Activated gamma-delta T cell treated with anti-CD3 and anti-CD28 coated beads, Interleukin-2, amount 50 U/mL, for 16 hours (primary cell): ENCODE results near the gene ATOH8.

Source experiments
- DNase-seq: peaks from one replicate; pipeline ENCODE4 v3.0.0-alpha.2; 2020; ENCODE audit warnings: low read depth

The ATOH8 gene

DNA sequence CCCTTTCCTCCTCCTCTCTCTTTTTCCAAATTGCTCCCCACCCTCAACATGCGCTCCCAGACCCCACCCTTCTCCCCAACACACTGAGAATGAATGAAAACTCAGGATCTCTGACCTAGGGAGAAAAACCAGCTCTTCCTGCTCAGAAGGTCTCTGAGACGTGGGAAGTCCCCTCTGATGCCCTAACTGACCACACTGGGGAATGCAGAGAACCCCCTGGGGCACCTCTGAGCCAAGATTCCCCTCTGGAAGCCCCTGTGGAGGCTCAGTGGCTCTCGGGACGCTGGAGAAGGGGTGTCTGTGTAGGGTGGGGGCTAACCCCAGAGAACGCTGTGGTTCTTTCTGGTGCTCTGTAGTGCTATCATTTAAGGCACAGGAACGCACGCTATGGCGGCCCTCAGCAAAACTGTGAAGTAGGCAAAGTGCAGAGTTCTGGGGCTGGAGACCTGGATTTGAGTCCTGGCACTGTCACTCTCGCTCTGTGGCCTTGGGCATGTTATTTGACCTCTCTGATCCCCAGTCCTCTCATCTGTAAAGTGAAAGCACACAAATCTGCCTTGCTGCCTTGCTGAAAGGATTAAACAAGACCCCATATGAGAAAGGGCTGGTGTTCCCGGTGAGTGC is 17.1 kb downstream of the ATOH8 start:
- no peak for DNase-seq

DNA sequence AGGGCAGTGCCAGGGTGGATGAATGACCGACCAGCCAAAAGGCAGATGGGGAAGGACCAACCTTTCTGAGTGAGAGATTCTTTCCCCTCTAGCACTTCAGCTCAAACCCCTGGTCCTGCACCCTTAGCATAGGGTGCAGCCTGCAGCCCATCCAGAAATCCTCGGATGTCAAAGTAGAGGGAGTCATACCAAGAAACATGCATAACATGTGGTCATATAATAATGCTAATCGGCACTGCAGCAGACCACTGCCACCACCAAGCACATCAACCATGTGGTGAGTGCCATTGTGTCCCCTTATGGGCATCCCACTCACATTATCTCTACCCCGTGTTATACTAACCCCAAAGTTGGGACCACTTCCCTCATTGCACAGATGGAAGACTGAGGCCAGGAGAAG is 17.7 kb downstream of the ATOH8 start:
- no peak for DNase-seq

DNA sequence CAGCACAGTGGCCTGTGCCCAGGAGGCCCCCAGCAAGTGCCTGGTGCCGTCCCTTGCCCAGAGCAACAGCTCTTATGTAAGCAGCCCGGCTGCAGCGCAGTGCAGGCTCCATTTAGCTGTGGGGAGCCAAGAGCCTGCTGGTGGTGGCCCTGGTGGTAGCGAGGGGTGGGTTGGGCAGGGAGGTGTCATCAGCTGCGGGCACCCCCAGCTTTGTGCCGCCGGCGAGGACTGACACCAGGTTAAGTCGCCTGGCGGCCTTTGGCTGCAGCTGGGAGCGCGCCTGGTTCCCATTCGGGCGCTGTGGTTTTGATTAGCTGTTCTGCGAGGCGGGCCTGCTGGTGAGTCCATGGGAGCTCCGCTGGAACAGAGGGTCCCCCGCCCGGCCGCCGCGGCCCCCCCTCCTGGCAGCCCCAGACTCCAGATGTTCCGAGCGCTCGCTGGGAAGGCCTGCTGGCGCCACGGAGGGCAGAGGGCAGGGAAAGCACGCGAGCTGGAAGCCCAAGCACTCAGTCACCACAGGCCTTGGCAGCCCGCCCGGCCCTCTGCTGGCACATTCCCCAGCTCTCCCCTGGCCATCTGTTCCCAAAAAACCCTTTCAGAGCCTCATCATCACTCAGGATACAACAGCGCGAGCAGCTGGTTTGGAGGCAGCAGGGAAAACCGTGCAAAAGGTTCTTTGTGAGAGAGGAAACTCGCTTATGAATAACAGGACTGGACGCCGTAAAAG is 18.4 kb downstream of the ATOH8 start:
- no peak for DNase-seq

DNA sequence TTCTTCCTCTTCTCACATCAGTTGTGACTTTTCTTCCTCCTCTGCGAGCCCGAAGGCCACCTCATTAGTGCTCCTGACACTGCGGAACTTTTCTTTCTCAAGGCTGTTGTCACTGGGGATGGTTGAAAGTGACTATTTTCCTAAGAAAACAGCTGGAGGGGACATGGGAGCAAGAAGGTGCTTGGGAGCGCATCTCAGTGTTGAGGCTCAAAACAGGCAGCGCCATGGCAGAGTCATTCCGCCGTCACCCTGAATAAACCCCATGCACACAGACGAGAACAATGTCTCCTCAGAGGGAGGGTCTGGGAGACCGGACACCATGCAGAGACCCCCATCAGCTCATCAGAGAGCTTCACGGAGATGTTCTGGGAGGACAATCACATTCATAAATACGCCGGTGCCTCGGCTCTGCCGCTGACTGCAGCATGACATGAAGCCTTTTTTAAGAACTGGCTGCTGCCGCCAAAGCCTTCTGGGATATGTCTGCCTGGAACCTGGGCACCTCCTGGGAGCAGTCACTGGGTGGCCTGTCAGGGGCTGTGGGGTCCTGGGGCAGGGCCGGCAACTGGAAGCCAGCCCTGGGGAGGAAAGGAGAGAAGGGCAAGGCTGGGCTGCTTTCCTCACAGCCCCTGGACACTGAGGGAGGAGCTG is 19.2 kb downstream of the ATOH8 start:
- DNase-seq: no peak

DNA sequence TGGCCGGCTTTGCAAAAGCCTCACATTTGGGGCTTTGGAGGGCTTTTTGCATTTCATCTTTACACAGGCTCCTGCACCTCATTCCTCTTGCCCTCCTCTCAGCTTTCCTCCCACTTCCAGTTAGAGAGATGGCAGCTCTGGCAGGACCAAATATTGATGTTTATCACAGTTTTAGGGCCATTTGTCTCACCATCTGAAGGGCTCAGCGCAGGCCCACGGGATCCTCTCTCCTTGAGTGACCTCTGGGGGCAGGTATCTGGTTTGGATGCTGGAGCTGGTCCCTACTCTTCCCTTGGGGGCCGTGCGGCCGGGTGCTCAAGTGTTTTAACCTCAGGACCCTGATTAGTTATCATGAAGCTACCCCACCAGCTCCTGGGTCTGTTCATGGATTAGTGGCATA is 19.9 kb downstream of the ATOH8 start:
- DNase-seq: no peak

DNA sequence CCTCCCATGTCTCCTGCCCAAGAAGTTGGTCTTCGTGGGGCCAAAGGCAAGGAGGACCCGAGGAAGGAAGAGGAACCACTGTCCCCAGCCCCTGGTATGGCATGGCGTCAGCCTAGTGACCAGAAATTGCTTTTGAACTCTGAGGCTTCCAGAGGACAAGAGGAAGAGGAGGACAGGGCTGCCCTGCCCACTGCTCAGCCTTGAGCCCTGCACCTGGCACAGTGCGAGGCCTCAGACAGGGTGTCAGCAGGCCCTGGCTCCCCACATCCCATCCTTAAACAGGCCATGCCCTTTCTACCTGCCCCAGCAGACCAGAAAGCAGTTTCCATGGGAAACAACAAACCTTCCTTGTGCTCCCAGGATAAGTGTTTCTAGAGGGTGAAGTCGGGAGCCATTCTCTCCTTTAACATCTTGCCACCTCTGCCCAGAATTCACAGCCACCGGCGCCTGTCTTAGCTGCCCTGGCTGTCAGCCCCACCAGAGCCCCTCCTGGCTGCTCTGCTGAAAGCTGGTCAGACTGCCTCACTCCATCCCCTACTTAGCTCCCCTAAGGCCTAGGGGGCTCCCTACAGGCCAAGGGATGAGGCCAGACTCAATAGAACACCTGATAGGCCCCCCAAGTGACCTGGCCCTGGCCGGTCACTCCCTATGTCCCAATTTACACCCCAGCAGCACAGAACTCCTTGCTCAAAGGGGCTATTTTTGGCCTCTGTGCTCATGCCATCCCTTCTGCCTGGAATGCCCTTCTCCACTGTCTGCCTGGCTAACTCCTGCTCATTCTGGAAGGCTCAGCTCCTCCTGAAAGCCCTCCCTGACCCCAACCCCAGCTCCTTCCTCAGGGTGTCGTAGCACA is 20.6 kb downstream of the ATOH8 start:
- DNase-seq: no peak

DNA sequence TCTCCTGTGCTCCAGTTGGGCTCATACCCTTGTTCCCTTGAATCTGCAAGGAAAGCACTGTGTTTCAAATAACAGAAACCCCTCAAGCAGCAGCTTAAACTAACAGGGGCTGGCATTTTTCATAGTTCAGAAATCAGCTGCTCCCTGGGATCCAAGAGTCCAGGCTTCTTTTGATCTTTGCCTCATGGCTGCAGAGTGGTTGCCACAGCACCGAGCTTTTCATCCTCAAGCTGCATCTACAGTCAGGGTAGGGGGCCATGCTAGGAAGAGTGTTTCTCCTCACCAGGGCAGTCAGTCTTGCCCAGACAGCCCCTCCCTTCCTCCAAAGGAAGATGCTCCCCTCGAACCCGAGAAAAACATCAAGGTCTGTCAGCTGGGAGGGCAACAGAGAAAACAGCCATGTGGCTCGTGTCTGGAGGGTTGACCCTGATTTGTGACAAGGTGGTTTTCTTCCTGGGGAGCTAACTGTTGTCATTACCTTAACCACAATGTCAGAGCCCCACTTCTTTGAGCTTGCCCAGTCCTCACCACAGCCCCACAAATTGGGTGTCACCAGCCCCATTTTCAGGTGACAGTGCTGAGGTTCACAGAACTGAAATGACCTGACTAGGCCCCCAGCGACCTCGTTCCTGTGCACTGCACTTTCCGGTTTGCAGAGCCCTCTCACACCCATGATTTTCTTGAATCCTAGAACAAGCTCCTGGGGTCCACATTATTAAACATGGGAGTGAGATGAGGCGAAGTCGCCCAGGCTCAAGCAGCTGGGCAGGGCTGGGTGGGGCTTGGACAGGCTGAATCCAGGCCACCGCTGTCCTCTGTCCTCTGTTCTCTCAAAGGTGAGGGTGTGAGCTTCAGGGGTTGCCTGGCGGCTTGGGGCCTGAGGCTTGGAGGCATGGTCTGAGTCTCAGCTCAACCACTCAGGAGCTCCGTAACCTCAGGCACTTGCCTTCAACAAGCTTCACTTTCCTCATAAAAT is 21.9 kb downstream of the ATOH8 start:
- DNase-seq: no peak

DNA sequence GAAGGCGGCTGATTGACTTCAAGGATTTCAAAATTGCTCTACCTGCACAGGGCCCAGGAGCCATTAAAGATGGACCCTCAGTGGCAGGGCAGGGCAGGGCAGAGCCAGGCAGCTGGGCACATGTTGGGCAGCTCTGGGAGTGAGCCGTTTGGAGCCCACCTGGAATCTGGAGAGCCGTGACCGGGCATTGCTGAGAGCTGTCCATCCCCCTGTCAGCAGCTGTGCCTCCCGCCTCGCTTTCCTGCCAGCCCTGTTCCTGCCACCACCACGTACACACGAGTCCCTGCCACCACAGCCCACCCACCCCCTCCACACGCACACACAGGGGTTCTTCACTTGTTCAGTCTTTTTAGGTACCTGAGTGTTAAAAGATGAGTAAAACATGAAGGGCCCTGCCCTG is 22.9 kb downstream of the ATOH8 start:
- no peak for DNase-seq

DNA sequence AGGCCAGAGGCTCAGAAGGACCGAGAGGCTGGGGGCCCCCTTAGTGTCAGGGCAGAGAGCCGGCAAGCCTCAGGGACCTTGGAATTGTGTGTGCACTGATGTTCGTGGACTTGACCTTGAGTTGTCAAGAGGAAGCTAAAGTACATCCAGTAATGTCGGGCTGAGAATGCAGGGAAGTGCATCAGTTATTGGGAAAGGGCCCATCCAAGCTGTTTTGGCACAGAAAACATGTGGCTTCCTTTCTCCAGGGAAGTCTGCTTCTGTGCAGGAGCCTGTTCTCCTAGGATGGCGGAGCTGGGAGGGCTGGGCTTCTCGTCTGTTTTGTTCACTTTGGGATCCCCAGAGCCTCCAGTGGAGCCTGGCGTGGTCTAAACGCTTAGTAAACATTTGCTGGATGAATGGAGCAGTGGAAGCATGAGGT is 23.7 kb downstream of the ATOH8 start:
- no peak for DNase-seq

DNA sequence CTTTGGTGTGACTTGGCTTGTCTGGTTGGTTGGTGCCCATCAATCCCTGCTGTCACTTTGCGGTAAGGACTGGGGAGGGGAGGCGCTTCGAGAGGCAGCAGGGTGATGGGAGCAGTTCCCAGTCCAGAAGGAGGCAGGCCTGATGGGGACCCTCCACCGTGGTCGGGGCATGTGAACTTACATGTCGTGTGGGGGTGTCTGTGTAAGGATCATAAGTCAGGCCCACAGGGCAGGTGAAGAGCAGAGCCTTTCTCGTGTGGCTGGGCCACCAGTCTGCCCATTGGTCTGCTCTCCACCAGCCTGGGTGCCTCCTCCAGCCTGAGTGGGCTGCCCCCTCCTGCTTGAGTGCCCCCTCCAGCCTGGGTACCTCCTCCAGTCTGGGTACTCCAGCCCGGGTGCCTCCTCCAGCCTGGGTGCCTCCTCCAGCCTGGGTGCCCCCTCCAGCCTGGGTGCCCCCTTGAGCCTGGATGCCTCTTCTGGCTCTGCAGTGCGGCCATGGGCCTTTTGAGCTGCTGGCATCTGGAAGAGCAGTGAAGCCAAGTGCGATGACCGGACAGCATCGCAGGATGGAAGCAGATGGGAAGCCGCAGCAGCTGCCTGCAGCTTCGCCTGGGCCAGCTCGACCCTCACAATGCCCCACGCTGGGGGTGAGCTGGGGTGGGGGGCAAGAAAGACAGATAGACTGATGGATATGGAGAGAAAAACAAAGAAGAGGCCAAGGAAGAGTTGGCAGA is 25.0 kb downstream of the ATOH8 start:
- DNase-seq: no peak

DNA sequence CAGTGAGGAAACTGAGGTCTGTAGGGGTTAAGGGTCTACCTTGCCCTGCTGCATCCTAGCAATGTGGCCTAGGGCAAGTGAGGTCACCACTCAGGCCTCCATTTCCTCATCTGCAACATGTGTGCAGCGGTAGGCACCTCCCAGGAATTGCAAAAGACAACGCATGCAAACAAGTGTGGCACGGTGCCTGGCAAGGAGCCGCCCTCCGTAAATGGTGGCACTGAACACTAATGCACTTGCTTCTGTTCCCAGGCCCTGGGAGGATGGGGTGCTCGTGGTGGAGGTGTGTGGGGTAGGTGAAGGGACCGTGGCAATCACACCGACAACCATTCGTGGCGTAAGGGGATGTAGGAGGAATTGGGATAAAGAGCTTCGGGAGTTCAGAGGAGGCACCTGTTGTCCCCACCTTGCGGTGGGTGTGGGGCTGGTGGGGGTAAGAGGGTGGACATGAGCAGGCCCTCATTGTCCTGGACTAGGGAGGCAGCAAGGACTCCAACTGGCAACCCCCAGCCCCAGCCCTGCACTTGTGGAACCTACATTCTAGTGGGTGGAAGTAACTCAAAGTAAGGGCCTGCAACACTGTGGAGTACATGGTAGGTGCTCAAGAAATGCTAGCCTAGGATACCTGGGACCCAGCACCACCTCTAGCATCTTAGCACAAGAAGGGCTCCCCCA is 26.0 kb downstream of the ATOH8 start:
- DNase-seq: no peak

DNA sequence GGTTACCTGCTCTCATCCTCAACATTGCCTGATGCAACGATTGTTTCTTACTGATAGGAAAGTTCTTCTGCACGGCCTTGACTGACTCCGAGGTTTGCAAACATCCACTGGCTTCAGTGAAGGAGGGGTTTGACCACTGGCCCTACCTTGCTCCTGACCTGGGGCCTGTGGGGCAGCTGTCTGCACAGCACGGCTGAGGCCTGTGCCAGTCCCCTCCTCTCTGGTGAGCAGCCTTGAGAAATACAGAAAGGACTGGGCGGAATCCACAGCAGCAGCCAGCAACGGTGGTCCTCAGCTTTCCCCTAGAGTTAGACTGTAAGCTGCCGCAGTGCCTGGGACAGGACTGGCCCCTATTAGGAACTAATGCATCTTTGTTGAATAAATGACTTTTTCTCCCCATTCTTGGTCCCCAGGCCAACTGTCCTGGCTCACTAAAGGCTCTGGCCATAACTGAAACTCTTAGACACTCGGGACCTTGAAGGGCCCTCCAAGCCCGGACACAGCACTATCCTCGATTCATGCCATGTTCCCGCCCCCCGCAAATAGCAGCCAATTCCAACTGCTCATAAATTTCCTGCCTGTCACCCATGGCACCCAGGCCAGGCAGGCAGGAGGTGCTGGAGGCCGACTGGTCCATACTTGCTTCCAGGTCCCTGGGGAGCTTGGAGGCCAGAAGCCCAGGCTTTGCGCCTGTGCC is 26.7 kb downstream of the ATOH8 start:
- no peak for DNase-seq

DNA sequence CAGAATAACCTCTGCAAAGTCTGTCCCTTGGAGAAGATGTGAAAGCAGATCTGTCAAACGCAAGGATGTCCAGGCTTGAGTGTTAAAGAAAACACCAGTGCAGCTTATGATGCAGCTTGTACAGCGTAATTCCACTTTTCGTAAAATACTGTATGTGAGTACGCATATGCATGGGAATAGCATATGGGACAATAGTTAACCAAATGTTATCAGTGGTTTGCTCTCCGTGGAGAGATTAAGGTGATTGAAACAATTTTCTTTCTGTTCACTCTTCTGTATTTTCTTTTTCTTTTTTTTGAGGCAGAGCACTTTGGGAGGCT is 27.2 kb downstream of the ATOH8 start:
- DNase-seq: no peak

DNA sequence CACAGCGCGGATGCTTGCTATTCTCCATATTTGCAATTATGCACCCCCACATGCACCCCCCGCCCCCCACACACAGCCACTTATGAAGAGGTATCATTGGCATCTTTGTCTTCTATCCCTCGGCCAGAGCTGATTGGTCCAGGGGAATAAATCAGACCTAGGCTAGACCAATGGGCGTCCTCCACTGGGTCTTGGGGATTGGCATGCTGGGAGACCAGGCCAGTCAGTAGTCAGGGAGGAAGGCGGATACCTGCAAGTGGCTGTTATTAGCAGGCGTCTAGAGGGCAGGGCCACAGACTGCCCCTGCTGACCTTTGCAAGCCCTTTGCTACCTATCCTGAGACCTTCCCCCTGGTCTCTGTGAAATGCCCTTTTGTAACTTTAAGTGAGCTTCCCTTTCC is 30.0 kb downstream of the ATOH8 start:
- DNase-seq: no peak

DNA sequence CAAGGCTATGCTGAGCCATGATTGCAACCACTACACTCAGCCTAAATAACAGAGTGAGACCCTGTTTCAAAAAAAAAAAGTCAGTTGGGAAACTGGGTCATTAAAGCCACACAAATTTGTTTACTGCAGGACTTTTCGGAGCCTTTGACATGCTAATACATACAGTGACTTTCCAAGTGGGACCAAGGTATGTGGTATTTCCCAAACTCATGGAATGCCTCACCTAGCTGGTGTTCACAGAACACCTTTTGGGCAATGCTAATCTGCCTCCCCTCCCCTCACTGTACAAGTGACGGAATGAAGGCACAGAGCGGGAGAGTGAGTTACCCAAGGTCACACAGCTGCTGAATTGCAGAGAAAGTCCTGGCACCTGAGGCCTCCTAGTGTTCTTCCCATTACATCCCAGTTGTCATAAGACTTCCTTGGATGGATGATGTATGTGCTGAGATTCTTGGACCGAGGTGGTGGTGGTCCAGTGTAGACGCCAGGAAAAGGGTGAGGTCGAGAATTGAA is 30.7 kb downstream of the ATOH8 start:
- DNase-seq: no peak

DNA sequence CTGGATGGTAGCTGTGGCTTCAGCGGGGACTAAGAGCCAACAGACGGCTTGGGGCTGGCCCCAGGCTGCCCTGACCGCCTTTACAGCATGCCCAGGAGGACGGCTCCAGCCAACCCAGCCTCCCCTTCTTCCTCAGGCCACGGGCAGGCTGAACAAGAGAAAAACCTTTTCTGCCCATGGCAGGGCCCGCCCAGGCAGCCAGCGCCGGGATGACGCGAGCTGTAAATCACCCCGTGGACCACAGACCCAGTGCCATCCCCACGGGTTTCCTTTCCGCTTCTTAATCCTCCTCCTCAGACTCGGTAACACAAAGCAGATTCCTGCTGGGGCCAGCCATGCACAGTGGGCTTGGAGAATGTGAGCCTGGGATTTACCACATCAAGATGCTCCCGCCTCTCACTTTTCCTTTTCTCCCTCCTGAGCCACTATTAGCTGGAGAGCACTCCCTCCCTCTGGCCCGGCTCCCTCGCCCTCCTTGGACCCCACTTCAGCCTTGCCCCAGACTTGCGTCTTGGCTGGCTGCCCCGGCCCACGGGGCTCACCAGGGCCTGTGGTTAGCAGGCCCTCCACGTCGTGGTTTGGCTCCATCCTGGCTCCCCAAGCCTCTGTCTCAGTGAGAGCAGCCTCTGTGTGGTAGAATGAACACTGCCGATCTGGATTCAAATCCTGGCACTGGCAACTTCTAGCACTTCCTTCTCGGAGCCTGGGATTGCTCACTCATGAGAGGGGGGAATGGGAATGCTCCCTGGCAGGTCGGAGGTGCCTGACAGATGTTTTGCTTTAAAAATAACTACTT is 31.4 kb downstream of the ATOH8 start:
- no peak for DNase-seq

DNA sequence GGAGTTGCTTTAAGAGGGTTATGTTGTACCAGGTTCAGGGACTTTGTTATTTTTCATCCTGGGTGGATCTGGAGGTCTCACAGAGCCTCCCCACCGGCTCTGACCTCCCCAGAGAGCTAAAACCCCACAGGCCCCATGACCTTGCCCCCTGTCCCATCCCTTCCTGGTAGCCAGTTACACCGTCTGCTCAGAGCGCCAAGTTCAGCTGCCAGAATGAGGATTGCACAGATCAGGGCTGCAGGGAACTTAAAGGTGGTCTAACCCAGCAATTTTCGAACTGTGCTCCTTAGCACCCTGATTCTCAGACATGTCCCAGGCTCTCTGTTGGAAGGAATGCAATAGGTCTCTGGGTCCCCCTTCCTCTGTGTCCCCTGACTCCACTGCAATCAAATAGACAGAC is 32.1 kb downstream of the ATOH8 start:
- DNase-seq: no peak

DNA sequence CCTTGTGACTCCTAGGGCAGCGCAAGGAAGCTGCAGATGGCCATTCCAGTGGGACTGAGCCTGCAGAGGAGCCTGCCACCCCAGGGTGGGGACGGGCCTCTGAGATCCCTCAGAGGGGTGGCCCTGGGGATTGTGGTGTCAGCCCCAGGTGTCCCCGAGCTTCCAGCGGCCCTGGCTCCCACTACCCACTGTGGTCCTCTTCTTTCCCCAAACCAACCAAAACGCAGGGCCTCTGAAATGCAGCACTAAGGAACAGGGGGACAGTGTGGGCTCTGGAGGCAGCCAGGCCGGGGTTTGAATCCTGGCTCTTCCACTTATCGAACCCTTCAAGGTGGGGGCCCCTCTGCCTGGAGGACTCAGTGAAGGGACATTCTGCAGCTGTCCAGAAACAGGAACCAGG is 32.7 kb downstream of the ATOH8 start:
- DNase-seq: no peak

DNA sequence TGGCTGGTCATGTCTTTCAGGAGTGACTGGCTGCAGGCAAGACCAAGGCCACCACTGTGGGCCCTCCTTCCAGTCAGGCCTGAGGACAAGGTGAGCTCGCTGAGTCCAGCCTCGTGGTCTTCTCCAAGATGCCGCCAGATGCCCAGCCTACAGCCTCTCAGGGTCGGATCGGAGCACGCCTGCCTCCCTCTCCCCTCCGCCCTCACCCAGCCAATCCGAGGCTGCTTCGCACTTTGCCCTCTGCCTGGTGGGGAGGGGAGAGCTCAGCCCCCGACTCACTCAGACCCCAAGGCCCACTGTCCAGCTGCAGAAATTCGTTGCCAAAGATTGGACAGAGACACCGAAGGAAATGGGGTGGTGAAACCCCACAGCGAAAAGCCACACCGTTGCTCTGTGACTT is 33.1 kb downstream of the ATOH8 start:
- DNase-seq: no peak
